ENCODE data around the gene RBPJL.

- TF ChIP-seq POLR2A (IDR thresholded peaks at IDR 0.05; ENCODE audit: control extremely low read depth in 1 of 2, low read depth in 2 of 2, low read length in 2 of 2) (no peak), CTCF (IDR thresholded peaks at IDR 0.05; ENCODE audit: control extremely low read depth in 1 of 3, insufficient read depth in 1 of 3, low read depth in 1 of 3, low read length in 3 of 3) (no peak), POLR2AphosphoS5 (IDR thresholded peaks at IDR 0.05; ENCODE audit: low read depth, low read length) (no peak), GABPA (IDR thresholded peaks at IDR 0.05; ENCODE audit: borderline replicate concordance, insufficient read depth, low read length) (no peak), SIX5 (IDR thresholded peaks at IDR 0.05; ENCODE audit: low read depth, low read length) (no peak)
These were observed 23.7 kb upstream of the RBPJL start for GRCh38 chr20:45282700-45283550.
